GM10248 (cell line): Measurements from ENCODE around the gene PRELID2.
"Not testable (repeated sequence)": the region's sequence is repeated elsewhere in the genome, so short reads cannot be mapped to it uniquely, and the experiment has no call there.

Source experiments
- CTCF ChIA-PET: fragments of 300-600 bp; sonication (Branson Sonifier 250); formaldehyde crosslinking; extraction: SDS; loops from one replicate; lab custom pipeline; 2021; ENCODE audit warnings: antibody characterized with exemption; lab: Yijun Ruan, JAX
- POLR2A ChIA-PET: fragments of 350-650 bp; sonication (Branson Sonifier 250); formaldehyde crosslinking; extraction: SDS; loops from one replicate; lab custom pipeline; 2020; ENCODE audit warnings: antibody characterized with exemption; lab: Yijun Ruan, JAX
- DNase-seq: peaks from one replicate; pipeline ENCODE4 v3.0.0; 2012; ENCODE audit errors: extremely low spot score
- CTCF ChIP-seq: IDR thresholded peaks from 2 replicates; pipeline ENCODE4 v1.5.1; 2012; ENCODE audit warnings: mild to moderate bottlenecking, low read depth; ENCODE audit errors: extremely low read depth, missing control alignments, control extremely low read depth

PRELID2 gene

GRCh38 chr5:145841299-145841698 lies 6.2 kb upstream of the PRELID2 start:
- ChIA-PET CTCF (interaction anchor here (0.9 to 3.1 kb wide), 4 partner anchors 10 to 587 kb away, joined by 3 to 23 read pairs (median 3); no protein-coding TSS in a partner anchor), POLR2A (no interaction called here)
- DNase-seq = no peak
- TF ChIP-seq CTCF = no peak

DNA sequence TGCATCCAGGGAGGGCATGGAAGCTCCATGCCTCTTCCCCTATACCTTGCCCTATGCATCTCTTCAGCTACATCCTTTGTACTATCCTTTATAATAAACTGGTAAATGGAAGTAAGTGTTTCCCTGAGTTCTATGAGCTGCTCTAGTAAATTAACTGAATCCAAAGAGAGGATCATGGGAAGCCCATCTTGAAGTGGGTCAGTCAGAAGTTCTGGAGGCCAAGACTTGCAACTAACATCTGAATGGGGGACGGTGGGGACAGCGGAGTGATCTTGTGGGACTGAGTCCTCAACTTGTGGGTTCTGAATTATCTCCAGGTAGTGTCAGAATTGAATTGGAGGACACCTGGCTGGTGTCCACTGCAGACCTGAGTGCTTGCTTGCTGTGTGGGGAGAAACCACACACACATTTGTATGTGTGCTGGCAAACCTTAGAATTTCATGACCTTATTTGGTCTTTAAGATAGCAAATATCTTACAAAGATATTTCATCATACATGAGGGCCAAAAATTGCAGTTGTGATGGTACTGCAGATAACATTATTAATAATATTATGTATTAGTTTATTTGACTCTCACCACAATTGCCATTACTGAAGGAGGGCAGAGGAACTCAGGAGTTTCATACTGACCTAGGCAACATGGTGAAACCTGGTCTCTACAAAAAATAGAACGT lies 5.5 kb upstream of the PRELID2 start:
- no peak for TF ChIP-seq CTCF
- DNase-seq = no peak
- ChIA-PET POLR2A (no interaction called here), CTCF (interaction anchor here (0.9 to 3.1 kb wide), 3 partner anchors 10 to 587 kb away, joined by 3 to 23 read pairs (median 3); no protein-coding TSS in a partner anchor)

- no peak for TF ChIP-seq CTCF
- CTCF ChIA-PET = interaction anchor here (1.7 kb wide), 1 partner anchor 12 kb away, joined by 4 read pairs; no protein-coding TSS in a partner anchor
- DNase-seq = no peak
- POLR2A ChIA-PET = no interaction called here
These were observed 3.1 kb upstream of the PRELID2 start for GRCh38 chr5:145838276-145838675.

DNA sequence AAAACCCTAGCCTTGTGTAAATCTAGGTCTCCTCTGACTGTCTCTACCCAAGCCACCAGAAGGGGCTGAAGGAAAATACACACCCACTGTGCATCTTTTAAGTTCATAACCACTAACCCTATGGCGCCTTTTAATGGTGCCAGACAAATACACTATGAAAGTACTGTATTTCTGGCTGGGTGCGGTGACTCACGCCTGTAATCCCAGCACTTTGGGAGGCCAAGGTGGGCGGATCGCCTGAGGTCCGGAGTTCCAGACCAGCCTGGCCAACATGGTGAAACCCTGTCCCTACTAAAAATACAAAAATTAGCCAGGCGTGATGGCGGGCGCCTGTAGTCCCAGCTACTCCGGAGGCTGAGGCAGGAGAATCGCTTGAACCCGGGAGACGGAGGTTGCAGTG lies 1.1 kb upstream of the PRELID2 start:
- CTCF ChIA-PET, DNase-seq, POLR2A ChIA-PET: not testable (repeated sequence)

- ChIA-PET CTCF (interaction anchor here (0.7 to 2.2 kb wide), 2 partner anchors 10 kb away, joined by 3 to 11 read pairs; no protein-coding TSS in a partner anchor), POLR2A (no interaction called here)
- no peak for TF ChIP-seq CTCF
- DNase-seq = no peak
These were observed 702 bp upstream of the PRELID2 start for GRCh38 chr5:145835848-145836239.

DNA sequence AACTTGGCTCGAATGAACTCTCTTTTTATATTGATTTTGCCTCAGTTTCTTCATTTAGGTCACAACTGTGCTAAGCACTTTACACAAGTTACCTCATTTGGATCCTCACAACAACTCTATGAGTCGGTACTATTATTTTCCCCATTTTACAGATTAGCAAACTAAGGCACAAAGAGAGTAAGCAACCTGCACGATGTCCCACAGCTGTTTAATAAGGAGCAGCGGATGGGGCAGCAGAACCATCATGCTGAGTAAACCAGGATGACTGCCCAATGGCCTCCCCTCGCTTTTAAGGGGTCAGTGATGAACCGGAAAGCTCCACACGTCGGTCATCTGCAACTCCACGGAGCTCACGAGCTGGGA lies 607 bp downstream of the PRELID2 start:
- TF ChIP-seq CTCF = no peak
- ChIA-PET CTCF (interaction anchor here (0.9 to 2.2 kb wide), 5 partner anchors 9 to 1630 kb away, joined by 3 to 11 read pairs (median 3); no protein-coding TSS in a partner anchor), POLR2A (no interaction called here)
- no peak for DNase-seq

GRCh38 chr5:145833631-145834200 lies 1.4 kb downstream of the PRELID2 start:
- POLR2A ChIA-PET = no interaction called here

More at GRCh38 chr5:145833631-145834200, 1.4 kb downstream of the PRELID2 start:
- no peak for DNase-seq
- TF ChIP-seq CTCF = no peak
- CTCF ChIA-PET = interaction anchor here (0.9 to 2.2 kb wide), 4 partner anchors 8 to 1630 kb away, joined by 3 to 11 read pairs (median 3); no protein-coding TSS in a partner anchor
